WI38 (cell line): Measurements from ENCODE around the gene LINC00237.
A peak's percentile ranks its signal among the peaks of the same experiment; 100 is the strongest.

Source experiments
- H3K4me3 ChIP-seq: 2 replicates; pipeline ENCODE4 v1.5.1; 2011; ENCODE audit warnings: low read depth, mild to moderate bottlenecking, control low read depth, low read length
- TF ChIP-seq, protein P1 (sequence below): IDR thresholded peaks from 2 replicates; pipeline ENCODE4 v1.5.1; 2012; ENCODE audit warnings: low read depth, mild to moderate bottlenecking, control low read depth, low read length

LINC00237 gene

GRCh38 chr20:21053002-21053762 is 53.0 kb downstream of the LINC00237 start:
- TF ChIP-seq, protein P1, sequence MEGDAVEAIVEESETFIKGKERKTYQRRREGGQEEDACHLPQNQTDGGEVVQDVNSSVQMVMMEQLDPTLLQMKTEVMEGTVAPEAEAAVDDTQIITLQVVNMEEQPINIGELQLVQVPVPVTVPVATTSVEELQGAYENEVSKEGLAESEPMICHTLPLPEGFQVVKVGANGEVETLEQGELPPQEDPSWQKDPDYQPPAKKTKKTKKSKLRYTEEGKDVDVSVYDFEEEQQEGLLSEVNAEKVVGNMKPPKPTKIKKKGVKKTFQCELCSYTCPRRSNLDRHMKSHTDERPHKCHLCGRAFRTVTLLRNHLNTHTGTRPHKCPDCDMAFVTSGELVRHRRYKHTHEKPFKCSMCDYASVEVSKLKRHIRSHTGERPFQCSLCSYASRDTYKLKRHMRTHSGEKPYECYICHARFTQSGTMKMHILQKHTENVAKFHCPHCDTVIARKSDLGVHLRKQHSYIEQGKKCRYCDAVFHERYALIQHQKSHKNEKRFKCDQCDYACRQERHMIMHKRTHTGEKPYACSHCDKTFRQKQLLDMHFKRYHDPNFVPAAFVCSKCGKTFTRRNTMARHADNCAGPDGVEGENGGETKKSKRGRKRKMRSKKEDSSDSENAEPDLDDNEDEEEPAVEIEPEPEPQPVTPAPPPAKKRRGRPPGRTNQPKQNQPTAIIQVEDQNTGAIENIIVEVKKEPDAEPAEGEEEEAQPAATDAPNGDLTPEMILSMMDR = no peak

GRCh38 chr20:21052686-21053001 is 53.5 kb downstream of the LINC00237 start:
- H3K4me3 ChIP-seq = no peak overlapping the region
- TF ChIP-seq, protein P1 = no peak

More at GRCh38 chr20:21053002-21053762, 53.0 kb downstream of the LINC00237 start:
- H3K4me3 ChIP-seq = no peak overlapping the region

DNA sequence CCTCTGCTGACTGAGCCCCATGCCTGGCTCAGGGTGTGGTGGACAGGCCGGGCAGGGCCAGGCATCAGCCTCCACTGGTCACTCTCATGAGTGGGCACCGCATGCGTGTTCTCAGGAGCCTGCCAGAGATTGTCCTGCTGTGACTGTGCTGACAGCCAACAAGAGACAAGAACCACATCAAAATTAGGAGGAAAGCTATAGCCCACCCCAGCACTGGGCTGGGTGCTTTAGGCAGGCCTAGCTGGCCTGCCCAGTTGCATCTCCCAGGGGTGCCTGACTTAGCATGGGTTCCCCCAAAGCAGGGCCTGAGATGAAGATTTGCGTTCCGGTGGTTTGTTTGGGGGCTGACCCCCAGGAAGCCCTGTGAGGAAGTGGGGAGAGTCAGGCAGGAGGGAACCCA is 53.9 kb downstream of the LINC00237 start:
- no peak overlapping the region for H3K4me3 ChIP-seq
- TF ChIP-seq, protein P1 = no peak

DNA sequence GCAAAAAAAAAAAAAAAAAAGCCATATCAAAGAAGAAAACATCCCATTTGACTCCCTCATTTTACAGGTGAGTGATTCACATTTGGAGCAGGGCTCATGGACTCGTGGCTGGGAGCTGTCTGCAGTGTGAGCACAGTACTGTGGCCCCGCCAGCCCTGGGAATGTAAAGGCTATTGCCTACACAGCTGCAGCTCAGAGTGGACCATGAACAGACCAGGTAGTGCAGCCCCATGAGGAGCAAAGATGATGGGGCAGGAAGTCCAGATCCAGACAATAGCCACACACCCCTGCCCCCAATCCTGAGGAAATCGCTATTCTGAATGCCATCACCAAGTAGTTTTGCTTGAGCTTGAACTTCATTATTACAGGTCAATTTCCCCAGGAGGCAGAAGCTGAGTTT is 55.4 kb downstream of the LINC00237 start:
- TF ChIP-seq, protein P1 = no peak
- H3K4me3 ChIP-seq = no peak overlapping the region

GRCh38 chr20:21049305-21049828 is 56.8 kb downstream of the LINC00237 start:
- TF ChIP-seq, protein P1 = no peak
- H3K4me3 ChIP-seq = no peak overlapping the region

DNA sequence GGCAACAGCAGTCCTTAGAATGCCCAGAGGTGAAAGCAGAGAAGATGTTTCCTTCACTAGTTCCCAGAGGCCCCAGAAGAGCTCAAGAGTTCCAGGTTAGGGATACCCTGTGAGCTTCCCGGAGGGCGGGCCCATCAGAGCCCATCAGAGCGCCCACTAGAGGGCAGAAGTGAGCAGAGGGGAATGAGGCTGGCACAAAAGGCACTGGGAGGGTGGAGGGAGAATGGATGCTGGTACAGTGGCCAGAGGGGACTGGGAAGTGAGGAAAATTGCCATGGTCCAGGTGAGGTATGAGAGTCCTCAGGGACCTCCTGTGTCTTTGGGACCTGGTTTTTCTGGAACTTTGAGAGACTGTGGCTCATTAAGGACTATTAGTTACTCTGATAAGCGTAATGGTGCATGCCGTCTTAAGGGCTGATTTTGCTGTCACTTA is 57.3 kb downstream of the LINC00237 start:
- TF ChIP-seq, protein P1 = peak; percentile 63
- H3K4me3 ChIP-seq = no peak overlapping the region

DNA sequence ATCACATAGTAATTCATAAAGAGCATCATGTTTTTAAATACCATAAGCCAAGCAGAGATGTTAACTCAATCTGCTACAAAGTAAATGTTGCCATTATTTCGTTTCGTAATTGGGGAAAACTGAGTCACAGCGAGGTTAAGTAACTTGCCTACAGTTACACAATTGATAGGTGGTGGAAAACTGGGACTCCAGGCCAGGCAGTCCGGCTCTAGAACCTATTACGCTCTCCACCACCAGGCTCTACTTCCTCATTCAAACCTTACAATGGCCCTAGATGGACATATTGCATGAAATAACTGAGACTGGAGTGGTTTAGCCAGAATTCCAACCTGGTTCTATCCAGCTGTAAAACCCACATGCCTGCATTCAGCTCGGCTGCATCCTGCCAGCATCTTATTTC is 58.2 kb downstream of the LINC00237 start:
- no peak overlapping the region for H3K4me3 ChIP-seq
- TF ChIP-seq, protein P1 = no peak
